GM18520 (cell line): ENCODE results near the gene CLEC16A.

ENCODE experiments used
- ATAC-seq: cut with Tn5 transposase; IDR thresholded peaks from one replicate; pipeline ENCODE4 v1.9.1; 2021; ENCODE audit not compliant: unreplicated experiment

Gene CLEC16A

DNA sequence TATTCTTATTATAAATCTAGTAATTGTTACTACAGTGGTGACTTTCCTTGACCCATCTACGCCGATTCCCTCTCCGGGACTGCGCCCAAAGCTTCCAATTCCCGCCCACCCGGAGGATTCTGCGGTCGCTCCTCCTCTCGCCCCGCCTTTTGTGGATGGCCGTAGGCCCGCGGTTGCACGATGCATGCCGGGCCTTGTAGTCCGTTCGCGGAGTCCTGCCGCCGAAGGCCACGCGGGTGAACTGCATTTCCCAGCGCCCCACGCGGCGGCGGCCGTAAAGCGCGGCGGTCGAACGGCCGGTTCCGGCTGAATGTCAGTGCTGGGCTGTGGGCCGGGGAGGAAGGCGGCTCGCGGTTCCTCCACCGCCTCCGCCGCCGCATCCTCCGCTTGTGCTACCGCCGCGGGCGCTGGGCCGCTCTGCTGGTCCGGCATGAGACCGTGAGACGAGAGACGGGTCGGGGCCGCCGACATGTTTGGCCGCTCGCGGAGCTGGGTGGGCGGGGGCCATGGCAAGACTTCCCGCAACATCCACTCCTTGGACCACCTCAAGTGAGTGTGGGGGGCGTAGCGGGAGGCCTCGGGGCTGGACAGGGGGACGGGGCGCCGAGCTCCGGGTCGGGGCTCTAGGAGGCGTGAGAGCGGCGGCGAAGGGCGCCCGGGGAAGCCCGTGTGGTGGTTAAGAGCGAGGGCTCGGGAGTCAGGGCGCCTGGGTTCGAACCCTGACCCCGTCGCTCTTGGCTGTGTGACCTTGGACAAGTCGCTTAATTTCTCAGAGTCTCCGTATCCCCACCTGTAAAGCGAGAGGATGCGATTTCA lies at the start of gene CLEC16A:
CLEC16A (plus strand) TSS at position 316 of the 816 bp plus-strand sequence; CDS start at position 470, 154 bp downstream.
- ATAC-seq, result peak; percentile 61

DNA sequence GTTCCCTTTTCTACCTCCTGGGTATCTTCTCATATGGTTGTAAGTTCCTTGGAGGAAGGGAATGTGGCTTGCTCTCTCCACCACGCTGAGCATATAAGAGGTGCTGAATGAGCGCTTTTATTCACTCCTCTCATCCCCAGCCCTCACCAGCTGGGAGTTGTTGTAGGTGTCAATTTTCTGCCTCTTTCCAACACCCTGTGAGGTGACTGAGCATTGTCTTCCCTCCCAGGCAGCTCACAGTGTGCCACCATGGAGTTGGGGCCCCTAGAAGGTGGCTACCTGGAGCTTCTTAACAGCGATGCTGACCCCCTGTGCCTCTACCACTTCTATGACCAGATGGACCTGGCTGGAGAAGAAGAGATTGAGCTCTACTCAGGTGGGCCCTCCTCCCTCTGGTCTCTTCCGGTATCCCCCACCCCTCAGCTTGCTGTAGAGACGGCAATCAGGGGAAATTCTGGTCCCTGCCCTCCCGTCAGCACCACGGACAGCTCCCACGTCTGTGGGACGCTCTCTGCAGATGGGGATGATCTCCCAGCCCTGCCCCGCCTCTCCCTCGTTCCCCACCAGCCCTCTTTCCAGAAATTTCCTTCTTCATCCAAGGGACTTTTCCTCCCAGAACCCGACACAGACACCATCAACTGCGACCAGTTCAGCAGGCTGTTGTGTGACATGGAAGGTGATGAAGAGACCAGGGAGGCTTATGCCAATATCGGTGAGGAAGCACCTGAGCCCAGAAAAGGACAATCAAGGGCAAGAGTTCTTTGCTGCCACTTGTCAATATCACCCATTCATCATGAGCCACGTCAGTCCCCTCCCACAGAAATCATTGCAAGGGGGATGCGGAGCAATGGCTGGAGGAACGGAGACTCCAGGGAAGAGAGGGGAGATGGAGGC lies 49.1 kb upstream of the CLEC16A start:
- ATAC-seq, result no peak

DNA sequence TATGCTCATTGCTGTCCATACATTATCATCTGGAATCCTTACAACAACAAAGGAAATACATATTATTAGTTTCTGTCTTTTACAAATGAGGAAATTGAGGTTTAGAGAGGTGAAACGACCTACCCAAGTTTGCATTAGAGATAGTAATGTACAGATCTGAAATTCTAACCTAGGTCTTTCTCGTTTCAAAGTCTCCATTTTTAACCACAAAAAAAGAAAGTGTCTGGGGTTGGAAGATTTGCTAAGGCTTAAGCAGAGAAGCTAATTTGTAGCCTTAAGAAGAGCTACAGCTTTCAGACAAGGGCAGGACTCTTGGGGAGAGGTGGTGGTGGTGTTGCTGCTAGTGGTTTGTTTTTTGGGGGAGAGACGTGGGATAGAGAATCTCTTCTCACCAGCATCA lies 48.2 kb upstream of the CLEC16A start:
- no peak for ATAC-seq

- ATAC-seq, result no peak
These were observed 47.6 kb upstream of the CLEC16A start for GRCh38 chr16:10896723-10897122.

GRCh38 chr16:10897134-10897533 lies 47.2 kb upstream of the CLEC16A start:
- ATAC-seq, result no peak

DNA sequence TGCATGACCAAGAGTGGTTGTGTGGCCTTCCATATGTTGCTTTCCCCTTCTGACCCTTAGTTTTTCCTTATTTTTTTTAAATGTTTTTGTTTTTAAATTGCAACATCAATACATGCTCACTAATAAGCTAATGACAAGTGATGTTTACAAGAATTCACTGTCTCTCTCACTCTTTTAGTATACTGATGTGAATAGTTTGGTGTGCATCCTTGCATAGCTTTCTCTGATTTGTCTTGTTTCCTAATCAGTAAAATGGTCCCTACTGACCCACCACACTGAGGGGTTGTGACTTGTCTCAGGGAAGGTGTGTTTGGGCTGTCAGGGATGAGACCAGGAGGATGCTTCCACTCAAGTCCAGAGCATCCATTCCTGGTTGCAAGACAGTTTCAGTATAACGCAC lies 41.4 kb upstream of the CLEC16A start:
- no peak for ATAC-seq

GRCh38 chr16:10906482-10906881 lies 37.9 kb upstream of the CLEC16A start:
- ATAC-seq, result no peak

DNA sequence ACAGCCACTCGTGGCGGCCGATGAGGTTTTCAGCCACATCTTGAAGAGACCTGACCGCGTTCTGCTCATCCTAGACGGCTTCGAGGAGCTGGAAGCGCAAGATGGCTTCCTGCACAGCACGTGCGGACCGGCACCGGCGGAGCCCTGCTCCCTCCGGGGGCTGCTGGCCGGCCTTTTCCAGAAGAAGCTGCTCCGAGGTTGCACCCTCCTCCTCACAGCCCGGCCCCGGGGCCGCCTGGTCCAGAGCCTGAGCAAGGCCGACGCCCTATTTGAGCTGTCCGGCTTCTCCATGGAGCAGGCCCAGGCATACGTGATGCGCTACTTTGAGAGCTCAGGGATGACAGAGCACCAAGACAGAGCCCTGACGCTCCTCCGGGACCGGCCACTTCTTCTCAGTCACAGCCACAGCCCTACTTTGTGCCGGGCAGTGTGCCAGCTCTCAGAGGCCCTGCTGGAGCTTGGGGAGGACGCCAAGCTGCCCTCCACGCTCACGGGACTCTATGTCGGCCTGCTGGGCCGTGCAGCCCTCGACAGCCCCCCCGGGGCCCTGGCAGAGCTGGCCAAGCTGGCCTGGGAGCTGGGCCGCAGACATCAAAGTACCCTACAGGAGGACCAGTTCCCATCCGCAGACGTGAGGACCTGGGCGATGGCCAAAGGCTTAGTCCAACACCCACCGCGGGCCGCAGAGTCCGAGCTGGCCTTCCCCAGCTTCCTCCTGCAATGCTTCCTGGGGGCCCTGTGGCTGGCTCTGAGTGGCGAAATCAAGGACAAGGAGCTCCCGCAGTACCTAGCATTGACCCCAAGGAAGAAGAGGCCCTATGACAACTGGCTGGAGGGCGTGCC lies 37.2 kb upstream of the CLEC16A start:
- ATAC-seq, result no peak

DNA sequence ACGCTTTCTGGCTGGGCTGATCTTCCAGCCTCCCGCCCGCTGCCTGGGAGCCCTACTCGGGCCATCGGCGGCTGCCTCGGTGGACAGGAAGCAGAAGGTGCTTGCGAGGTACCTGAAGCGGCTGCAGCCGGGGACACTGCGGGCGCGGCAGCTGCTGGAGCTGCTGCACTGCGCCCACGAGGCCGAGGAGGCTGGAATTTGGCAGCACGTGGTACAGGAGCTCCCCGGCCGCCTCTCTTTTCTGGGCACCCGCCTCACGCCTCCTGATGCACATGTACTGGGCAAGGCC lies 36.7 kb upstream of the CLEC16A start:
- ATAC-seq, result no peak

DNA sequence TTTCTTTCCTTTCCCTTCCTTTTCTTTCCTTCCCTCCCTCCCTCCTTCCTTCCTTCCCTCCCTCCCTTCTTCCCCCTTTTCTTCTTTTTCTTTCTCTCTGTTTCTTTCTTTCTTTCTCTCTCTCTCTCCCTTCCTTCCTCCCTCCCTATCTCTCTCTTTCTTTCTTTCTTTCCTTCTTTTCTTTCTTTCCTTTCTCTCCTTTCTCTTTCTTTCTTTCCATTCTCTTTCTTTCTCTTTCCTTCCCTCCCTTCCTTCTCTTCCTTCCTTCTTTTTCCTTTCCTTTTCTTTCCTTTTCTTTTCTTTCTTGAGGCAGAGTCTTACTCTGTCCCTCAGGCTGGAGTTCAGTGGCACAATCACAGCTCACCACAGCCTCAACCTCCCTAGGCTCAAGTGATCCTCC lies 33.1 kb upstream of the CLEC16A start:
- ATAC-seq, result no peak

GRCh38 chr16:10916534-10916933 lies 27.8 kb upstream of the CLEC16A start:
- ATAC-seq, result no peak

DNA sequence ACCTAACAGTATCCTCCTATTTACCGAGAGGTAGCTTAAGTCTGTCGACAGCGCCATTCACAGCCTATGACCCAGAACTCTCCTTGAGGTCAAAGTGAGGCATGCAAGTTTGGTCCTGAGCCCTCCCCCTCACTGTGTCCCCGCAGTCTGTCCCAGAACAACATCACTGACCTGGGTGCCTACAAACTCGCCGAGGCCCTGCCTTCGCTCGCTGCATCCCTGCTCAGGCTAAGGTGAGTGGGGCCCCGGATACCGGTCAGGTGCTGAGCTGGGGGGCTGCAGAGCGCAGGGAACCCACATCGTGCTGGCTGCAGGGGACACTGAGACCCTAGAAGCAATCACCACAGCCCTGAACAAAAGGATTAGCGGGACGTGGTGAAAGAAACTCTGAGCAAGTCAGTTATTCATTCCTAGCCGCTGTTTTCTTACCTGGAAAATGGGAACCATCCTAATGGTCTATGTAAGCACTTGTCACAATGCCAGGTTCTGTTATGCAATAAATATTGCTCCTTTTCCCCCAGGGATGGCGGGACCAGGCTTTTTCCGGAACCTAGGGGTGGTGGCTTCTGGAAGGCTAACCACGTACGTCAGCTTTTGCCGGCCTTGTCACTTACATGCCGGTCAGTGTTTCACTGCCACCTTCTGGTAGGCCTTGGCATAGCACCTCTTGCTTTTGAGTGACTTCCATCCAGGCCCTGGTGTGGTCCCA lies 25.9 kb upstream of the CLEC16A start:
- ATAC-seq, result peak; percentile 50

GRCh38 chr16:10919003-10919351 lies 25.4 kb upstream of the CLEC16A start:
- ATAC-seq, result no peak

DNA sequence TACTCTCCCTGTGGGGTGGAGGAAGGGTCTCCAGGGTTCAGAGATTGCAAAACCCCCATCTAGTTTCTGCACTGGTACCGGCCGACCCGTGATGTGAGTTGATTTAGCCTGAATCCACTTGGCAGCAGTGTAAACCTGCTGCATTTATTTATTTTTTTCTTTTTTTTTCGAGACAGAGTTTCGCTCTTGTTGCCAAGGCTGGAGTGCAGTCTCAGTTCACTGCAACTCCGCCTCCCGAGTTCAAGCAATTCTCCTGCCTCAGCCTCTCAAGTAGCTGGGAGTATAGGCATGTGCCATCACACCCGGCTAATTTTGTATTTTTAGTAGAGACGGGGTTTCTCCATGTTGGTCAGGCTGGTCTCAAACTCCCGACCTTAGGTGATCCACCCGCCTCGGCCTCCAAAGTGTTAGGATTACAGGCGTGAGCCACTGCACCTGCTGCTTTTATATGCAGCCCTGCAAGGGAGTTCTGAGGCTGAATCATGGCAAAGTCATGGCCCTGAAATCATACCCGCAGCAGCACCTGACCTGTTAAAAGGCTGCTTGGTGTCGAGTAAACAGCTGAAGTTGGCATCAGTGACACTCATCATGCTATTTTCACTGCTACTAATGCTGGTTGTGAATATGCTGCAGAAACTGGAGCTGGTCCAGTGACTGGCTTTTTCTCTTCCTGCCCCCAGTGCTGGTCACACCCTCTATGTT lies 23.5 kb upstream of the CLEC16A start:
- no peak for ATAC-seq

- ATAC-seq, result no peak
These were observed 22.6 kb upstream of the CLEC16A start for GRCh38 chr16:10921536-10922327.

DNA sequence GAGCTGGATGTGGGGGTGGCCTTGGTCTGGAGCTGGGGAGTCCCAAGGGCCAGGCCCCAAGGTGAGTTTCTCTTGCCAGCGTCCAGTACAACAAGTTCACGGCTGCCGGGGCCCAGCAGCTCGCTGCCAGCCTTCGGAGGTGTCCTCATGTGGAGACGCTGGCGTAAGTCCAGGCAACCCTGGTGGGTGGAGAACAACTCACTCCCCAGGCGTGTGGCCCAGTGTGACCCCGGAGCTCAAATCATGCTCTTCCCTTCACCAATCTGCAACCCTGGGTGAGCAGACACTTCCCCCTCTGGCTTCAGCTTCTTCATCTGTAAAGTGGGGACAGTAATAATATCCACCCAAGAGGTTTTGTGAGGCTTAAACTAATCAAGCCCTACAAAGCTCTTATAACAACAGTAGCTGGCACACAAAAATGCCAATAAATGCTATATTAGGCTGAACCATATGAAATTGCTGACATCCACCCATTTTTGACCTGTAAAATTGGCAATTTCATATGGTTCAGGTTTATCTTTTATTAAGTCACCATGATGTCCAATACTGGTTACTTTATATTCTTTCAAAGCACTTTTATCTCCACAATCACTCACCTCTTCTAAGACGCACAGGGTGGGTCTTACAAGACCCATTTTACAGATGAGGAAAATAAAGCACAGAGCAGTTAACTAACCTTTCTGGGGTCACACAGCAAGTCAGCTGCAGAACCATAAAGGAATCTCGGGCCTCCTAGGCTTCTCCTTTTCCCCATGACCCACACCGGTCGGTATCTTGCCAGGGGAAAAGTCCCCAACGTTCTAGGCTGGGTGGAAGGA lies 21.8 kb upstream of the CLEC16A start:
- ATAC-seq, result no peak

GRCh38 chr16:10923146-10923649 lies 21.2 kb upstream of the CLEC16A start:
- no peak for ATAC-seq

DNA sequence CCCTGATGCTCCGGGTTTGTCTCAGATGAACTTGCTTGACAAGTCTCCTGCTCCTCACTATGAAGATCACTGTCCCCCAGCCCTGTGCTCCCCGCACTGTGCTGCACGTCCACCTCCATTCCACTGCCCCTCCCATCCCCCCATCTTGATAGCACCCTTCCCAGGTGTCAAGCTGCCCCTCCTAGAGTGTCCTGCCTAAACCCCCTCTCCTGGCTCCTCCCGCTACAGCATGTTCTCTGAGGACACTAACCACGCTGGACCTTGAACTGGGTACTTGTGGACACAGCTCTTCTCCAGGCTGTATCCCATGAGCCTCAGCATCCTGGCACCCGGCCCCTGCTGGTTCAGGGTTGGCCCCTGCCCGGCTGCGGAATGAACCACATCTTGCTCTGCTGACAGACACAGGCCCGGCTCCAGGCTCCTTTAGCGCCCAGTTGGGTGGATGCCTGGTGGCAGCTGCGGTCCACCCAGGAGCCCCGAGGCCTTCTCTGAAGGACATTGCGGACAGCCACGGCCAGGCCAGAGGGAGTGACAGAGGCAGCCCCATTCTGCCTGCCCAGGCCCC lies 20.6 kb upstream of the CLEC16A start:
- no peak for ATAC-seq
